HG03342 (cell line): Measurements from ENCODE around the gene CMTM8.
"Not testable (repeated sequence)": the region's sequence is repeated elsewhere in the genome, so short reads cannot be mapped to it uniquely, and the experiment has no call there.

Source experiments
- ATAC-seq: cut with Tn5 transposase; IDR thresholded peaks from one replicate; pipeline ENCODE4 v1.9.1; 2021; ENCODE audit warnings: mild to moderate bottlenecking, moderate library complexity; ENCODE audit not compliant: unreplicated experiment

CMTM8 gene

GRCh38 chr3:32228743-32229142 lies 9.7 kb upstream of the CMTM8 start:
- not testable (repeated sequence) for ATAC-seq

GRCh38 chr3:32229565-32229964 lies 8.9 kb upstream of the CMTM8 start:
- no peak for ATAC-seq

GRCh38 chr3:32236377-32236776 lies 2.1 kb upstream of the CMTM8 start:
- ATAC-seq = no peak

GRCh38 chr3:32237670-32238452 lies 619 bp upstream of the CMTM8 start:
- no peak for ATAC-seq

- peak; percentile 8 for ATAC-seq
Observed at GRCh38 chr3:32239307-32240158, 1.1 kb downstream of the CMTM8 start.

GRCh38 chr3:32240159-32240545 lies 1.7 kb downstream of the CMTM8 start:
- peak; percentile 64 for ATAC-seq

GRCh38 chr3:32241100-32241499 lies 2.6 kb downstream of the CMTM8 start:
- ATAC-seq = no peak

- ATAC-seq = no peak
Observed at GRCh38 chr3:32243519-32243918, 5.0 kb downstream of the CMTM8 start.

- ATAC-seq = no peak
Observed at GRCh38 chr3:32245200-32245599, 6.7 kb downstream of the CMTM8 start.

- no peak for ATAC-seq
Observed at GRCh38 chr3:32246079-32246675, 7.7 kb downstream of the CMTM8 start.

GRCh38 chr3:32249184-32249782 lies 10.8 kb downstream of the CMTM8 start:
- no peak for ATAC-seq

GRCh38 chr3:32254268-32254667 lies 15.8 kb downstream of the CMTM8 start:
- ATAC-seq = no peak

- no peak for ATAC-seq
Observed at GRCh38 chr3:32255345-32255744, 16.9 kb downstream of the CMTM8 start.

- no peak for ATAC-seq
Observed at GRCh38 chr3:32256206-32256605, 17.7 kb downstream of the CMTM8 start.

GRCh38 chr3:32257042-32257441 lies 18.6 kb downstream of the CMTM8 start:
- no peak for ATAC-seq

- no peak for ATAC-seq
Observed at GRCh38 chr3:32257641-32258438, 19.4 kb downstream of the CMTM8 start.

GRCh38 chr3:32258869-32259268 lies 20.4 kb downstream of the CMTM8 start:
- no peak for ATAC-seq

- no peak for ATAC-seq
Observed at GRCh38 chr3:32261545-32261944, 23.1 kb downstream of the CMTM8 start.

- ATAC-seq = no peak
Observed at GRCh38 chr3:32262201-32262600, 23.7 kb downstream of the CMTM8 start.

- ATAC-seq = no peak
Observed at GRCh38 chr3:32274306-32274705, 35.8 kb downstream of the CMTM8 start.
